ENCODE measurements around the gene CPNE6.
A peak's percentile ranks its signal among the peaks of the same experiment; 100 is the strongest.
"Not testable (repeated sequence)": the region's sequence is repeated elsewhere in the genome, so short reads cannot be mapped to it uniquely, and the experiment has no call there.

CPNE6 gene

GRCh38 chr14:24088095-24088494 is 16.7 kb downstream of the CPNE6 start:
- no peak for DNase-seq

DNA sequence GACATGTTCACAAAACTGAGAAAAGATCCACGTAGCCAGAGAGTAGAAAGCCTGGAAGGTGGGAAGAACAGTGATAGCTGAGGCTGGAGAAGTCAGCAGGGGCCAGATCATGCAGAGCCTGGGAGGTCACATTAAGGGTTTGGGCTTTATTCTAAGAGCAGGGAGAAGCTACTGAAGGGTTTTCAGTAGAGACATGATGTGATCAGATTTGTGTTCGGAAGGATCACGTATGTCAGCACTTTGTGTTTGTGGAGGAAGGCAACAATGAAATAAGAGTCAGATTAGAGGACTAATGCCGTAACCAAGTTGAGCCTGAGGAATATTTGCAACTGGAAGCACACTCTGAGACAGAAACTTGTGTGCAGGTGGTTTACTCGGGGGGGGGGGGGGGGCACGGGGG is 18.5 kb downstream of the CPNE6 start:
- no peak for DNase-seq

DNA sequence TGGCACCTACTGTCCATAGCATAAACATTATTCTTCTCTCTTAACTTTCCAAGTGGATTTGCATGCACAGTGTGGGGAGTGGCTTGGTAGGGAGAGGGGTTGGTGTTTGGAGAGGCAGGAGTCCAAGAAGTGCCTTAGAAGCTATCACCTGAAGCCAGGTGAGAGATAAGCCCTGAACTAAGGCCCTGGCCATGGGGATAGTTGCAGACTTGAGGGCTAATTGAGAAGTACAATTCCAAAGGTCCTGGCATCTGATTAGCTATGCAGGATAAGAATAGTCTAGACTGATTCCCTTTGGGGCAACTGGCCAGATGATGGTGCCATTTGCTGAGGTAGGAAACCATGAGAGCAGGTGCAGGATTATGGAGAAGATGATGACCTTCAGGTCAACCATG is 20.7 kb downstream of the CPNE6 start:
- no peak for DNase-seq

DNA sequence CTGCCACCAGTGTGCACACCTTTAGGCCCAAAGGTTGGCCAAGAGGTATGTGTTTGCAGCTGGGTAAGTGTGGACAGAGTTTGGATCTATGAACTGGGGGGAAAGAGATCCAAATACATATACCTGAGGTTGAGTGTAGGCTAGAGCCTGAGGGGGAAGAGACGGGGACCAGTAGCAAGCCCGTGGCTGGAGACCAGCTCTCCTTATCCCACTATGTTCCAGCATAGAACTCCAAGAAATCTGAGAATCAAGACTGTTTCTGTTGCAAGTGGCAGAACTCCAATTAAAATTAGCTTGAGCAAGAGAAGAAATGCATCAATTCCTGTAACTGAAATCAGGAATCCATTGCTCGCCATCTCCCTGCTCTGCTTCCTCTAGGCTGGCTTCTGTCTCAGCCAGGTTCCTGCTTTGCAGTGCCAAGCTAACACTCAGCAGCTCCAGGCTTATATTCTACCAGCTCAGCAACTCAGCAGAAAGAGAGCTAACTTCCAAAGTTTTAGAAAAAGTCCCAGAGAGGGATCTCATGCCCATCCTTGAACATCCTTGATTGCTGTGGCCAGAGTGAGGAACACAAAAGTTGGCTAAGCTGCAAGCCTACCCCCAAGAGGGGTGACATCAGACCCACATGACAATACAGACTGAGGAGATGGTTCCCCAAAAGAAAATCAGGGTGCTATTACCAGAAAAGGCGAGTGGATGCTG is 21.3 kb downstream of the CPNE6 start:
- no peak for DNase-seq

DNA sequence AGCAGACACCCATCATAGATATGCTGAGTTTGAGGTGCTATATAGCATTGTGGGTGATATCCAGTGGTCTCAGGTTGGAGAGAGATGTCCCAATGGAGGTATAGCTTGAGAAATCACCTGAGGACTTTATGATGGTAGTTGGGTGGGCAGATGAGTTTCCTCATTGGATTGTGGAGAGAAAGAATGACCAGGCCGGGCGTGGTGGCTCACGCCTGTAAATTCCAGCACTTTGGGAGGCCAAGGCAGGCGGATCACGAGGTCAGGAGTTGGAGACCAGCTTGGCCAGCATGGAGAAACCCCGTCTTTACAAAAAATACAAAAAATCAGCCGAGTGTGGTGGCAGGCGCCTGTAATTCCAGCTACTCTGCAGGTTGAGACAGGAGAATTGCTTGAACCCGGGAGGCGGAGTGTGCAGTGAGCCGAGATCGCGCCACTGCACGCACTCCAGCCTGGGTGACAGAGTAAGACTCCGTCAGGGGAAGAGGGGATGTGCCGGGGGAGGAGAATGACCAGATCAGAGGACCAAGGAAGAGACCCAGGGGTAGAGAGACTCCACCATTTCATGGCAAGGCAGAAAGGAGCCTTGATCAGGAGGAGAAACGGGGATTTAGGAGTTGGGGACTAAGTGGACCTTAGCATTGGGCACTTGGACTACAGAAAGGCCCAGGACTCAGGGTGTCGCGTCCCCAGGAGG is 22.0 kb downstream of the CPNE6 start:
- no peak for DNase-seq

DNA sequence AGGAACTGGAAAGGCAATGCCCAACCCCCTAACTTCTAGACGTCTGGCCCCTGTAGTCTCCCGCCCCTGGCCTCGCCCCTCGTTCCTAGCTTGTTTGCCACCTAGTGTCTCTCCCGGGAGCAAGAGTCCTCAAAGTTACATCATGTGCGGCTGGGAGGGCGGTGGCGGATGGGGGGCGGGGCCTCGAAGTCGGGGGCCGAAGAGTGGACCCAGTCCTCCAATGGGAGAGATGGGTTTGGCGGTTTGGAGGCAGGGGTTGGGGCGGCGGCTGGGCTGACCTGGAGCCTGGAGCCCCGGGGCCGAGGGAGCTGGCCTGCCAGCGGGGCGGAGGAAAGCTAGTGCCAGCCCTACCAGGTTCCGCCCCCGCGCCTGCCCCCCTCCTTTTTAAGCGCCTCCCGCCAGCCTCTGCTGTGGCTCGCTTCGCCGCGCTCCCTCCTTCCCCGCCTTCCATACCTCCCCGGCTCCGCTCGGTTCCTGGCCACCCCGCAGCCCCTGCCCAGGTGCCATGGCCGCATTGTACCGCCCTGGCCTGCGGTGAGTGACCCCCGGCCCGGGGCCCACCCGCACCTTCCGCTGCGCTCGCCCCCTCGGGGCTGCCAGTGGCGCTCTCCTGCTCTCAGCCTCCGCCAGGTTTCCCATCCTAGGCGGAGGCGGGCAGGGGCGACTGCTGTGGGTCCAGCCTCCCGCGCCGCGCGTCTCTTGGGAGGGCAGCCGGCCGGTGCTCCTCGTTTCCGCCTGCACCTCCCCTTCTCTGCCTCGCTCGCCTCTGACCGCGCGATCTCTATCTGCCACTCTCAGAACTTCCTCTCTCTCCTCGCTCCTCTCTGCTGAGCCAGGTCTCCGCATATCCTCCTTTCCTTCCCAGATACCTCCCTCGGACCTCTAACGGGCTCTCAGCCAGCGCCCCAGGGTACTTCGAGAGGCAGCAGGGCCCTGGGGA is 22.8 kb downstream of the CPNE6 start, which contains the start of gene PCK2:
Gene PCK2, plus strand, starts transcription at position 411 of the 940 bp plus-strand sequence. Its CDS starts 95 bp downstream, at position 506.
- peak; percentile 63 for DNase-seq

- no peak for DNase-seq
Observed at GRCh38 chr14:24094841-24095270, 23.5 kb downstream of the CPNE6 start.

GRCh38 chr14:24095271-24096068 is 24.1 kb downstream of the CPNE6 start:
- DNase-seq = no peak

GRCh38 chr14:24096545-24097181 is 25.3 kb downstream of the CPNE6 start:
- no peak for DNase-seq

GRCh38 chr14:24098229-24098926 is 27.0 kb downstream of the CPNE6 start:
- no peak for DNase-seq

DNA sequence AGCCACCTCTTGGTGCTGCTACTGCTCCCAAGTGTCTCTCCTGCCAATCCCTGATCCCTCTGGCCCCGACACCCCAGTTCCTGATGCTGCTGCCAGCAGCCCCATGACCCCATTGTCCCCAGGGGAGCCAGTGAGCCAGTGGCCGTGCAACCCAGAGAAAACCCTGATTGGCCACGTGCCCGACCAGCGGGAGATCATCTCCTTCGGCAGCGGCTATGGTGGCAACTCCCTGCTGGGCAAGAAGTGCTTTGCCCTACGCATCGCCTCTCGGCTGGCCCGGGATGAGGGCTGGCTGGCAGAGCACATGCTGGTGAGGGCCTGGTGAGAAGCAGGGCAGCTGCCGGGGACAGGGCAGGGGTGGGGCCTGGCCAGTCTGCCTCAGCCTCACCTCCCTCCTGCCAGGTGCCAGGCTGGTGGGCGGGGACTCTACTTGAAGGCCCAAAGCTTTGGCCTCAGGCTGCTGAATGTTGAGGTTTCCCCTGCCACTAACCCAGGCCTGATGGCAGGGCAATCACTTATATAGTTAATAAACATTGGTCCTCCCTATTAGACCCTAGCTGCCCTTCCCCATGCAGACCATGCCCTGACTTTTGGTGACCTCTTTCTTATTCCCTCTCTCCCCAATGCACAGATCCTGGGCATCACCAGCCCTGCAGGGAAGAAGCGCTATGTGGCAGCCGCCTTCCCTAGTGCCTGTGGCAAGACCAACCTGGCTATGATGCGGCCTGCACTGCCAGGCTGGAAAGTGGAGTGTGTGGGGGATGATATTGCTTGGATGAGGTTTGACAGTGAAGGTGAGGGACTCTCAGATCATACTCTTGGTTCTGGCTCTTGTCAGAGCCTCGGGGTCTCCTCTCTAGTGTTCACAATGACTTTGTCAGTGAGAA is 27.8 kb downstream of the CPNE6 start:
- no peak for DNase-seq

DNA sequence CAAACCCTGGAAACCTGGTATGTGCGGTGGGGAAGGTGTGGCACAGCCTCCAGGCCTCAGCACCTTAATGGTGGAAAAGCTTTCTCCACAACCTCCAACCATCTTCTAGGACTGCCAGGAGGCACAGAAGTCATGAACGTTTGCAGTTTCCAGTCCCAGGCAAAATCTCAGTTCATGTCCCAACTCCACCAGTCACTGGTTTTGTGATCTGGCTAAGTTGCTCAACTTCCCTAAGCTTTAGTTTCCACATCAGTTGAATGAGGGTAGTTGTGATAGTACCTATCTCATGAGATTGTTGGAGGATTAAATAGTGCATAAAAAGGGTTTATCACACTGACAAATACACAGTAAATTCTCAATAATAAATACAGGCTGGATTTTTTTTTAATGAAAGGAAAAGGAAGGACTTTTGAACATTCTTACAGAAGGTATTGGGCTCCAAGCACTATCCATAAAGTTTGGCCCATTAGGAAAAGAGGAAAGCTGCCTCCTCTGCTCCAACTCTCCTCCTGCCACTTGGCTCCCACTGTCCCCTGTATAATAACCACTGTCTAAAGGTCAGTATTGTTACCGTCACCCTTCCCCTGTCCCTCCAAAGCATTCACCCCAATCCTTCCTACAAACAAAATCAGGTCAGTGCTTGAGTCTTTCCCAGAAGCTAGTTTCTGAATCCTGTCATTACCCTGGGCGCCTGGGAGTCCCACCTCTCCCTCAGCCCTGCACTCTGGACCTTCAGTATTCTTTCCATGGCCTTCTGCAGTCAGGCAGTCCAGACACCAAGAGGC is 29.0 kb downstream of the CPNE6 start:
- DNase-seq = no peak

GRCh38 chr14:24100982-24101494 is 29.7 kb downstream of the CPNE6 start:
- no peak for DNase-seq

- no peak for DNase-seq
Observed at GRCh38 chr14:24102357-24103048, 31.1 kb downstream of the CPNE6 start.

GRCh38 chr14:24103451-24103850 is 32.1 kb downstream of the CPNE6 start:
- no peak for DNase-seq

DNA sequence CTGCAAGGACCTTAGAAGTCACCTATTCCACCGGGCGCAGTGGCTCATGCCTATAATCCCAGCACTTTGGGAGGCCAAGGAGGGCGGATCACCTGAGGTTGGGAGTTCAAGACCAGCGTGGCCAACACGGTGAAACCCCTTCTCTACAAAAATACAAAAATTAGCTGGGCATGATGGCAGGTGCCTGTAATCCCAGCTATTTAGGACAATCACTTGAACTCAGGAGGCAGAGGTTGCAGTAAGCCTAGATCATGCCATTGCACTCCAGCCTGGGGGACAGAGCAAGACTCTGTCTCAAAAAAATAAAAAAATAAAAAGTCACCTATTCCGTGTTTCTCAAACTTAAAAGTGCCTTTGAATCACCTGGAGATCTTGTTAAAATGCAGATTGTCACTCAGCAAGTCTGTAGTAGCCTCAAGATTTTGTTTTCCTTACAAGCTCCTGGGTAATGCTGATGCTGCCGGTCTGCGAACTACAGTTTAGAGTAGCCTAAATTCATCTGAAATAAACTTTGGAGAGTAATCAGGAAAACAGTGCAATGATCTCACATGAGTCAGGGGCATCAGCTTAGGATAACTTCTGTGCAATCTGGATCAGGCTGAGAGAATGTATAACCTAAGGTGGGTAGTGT is 34.4 kb downstream of the CPNE6 start:
- not testable (repeated sequence) for DNase-seq

GRCh38 chr14:24106672-24107271 is 35.4 kb downstream of the CPNE6 start:
- no peak for DNase-seq

Data from effector CD8-positive, alpha-beta T cell (primary cell).